ENCODE measurements around the gene ATP13A4. TPM values are rescaled to one million over a fixed set of nuclear protein-coding genes. Genes with fewer than 3 reads are reported as not detected.

ATP13A4 gene
- total and polyA plus RNA-seq, 2 donors (not counting 1 experiment from before 2014, with no cell fraction given), result 1.7 to 6.4 TPM

GRCh38 chr3:193377591-193377990, 177.1 kb downstream of the ATP13A4 start:
- no peak overlapping the region for H3K9ac ChIP-seq (ENCODE audit: low read length)
- ChIA-PET CTCF (no interaction called here), POLR2A (no interaction called here)
- H3K27me3 Mint-ChIP-seq, result peaks cover 45% of the 10 kb centered on the region
- no peaks in the 10 kb centered on the region for H3K27me3 ChIP-seq (replicated peaks in 1 of 4; ENCODE audit: control extremely low read depth in 1 of 4, control insufficient read depth in 3 of 4, insufficient read depth in 4 of 4, low read length in 3 of 4)
- H3K4me2 ChIP-seq (replicated peaks; ENCODE audit: low read depth, low read length, poor library complexity, severe bottlenecking), result no peak overlapping the region
- no peaks in the 10 kb centered on the region for H3K79me2 ChIP-seq (ENCODE audit: control insufficient read depth, insufficient read depth, low read length)
- no peak overlapping the region for H3K27ac Mint-ChIP-seq
- no peaks in the 10 kb centered on the region for H3K9me3 ChIP-seq (ENCODE audit: control extremely low read depth in 1 of 3, control insufficient read depth in 2 of 3, insufficient read depth in 1 of 3, low read length in 2 of 3)
- intact Hi-C loops (cut with micrococcal nuclease), result no loop called here
- H3K4me1 ChIP-seq (ENCODE audit: control insufficient read depth in 2 of 2, insufficient read depth in 2 of 2, low read length in 2 of 2), result no peaks in the 10 kb centered on the region
- TF ChIP-seq EZH2 (IDR thresholded peaks at IDR 0.05; ENCODE audit: borderline replicate concordance, insufficient read depth, low read depth, low read length, poor library complexity, severe bottlenecking), result no peak
- no peak for TF ChIP-seq CTCF (IDR thresholded peaks at IDR 0.05)
- DNase-seq (no peak), ATAC-seq (ENCODE audit: low read depth) (no peak)
- no peak overlapping the region for H2AFZ ChIP-seq (ENCODE audit: insufficient read depth, low read depth, low read length, poor library complexity, severe bottlenecking)
- H4K20me1 ChIP-seq (ENCODE audit: control insufficient read depth, insufficient read depth, low read length, poor library complexity, severe bottlenecking), result no peaks in the 10 kb centered on the region
- H3K4me3 Mint-ChIP-seq, result no peak overlapping the region
- no peak overlapping the region for H3K4me3 ChIP-seq (ENCODE audit: control extremely low read depth in 1 of 5, extremely low read depth in 1 of 5, insufficient read depth in 1 of 5, low read depth in 2 of 5, low read length in 4 of 5)
- no peak overlapping the region for H3K27ac ChIP-seq (ENCODE audit: low read length in 2 of 2)
- H3K4me1 Mint-ChIP-seq, result no peaks in the 10 kb centered on the region
- no peaks in the 10 kb centered on the region for H3K9me3 Mint-ChIP-seq (ENCODE audit: insufficient read depth)
- no peaks in the 10 kb centered on the region for H3K36me3 ChIP-seq (replicated peaks in 1 of 2; ENCODE audit: control extremely low read depth in 1 of 2, control insufficient read depth in 1 of 2, extremely low read depth in 1 of 2, insufficient read depth in 2 of 2, low read length in 1 of 2)
- WGBS (ENCODE audit: insufficient coverage), result no CpG with 5 or more reads among the region's 2 CpGs

- no peaks in the 10 kb centered on the region for H3K79me2 ChIP-seq (ENCODE audit: control insufficient read depth, insufficient read depth, low read length)
- ChIA-PET POLR2A (no interaction called here), CTCF (no interaction called here)
- DNase-seq (no peak), ATAC-seq (ENCODE audit: low read depth) (no peak)
- Mint-ChIP-seq H3K9me3 (ENCODE audit: insufficient read depth) (no peaks in the 10 kb centered on the region), H3K4me3 (no peak overlapping the region), H3K27me3 (peaks cover 37% of the 10 kb centered on the region), H3K4me1 (no peaks in the 10 kb centered on the region), H3K27ac (no peak overlapping the region)
- no peaks in the 10 kb centered on the region for H3K36me3 ChIP-seq (replicated peaks in 1 of 2; ENCODE audit: control extremely low read depth in 1 of 2, control insufficient read depth in 1 of 2, extremely low read depth in 1 of 2, insufficient read depth in 2 of 2, low read length in 1 of 2)
- H3K4me3 ChIP-seq (ENCODE audit: control extremely low read depth in 1 of 5, extremely low read depth in 1 of 5, insufficient read depth in 1 of 5, low read depth in 2 of 5, low read length in 4 of 5), result no peak overlapping the region
- TF ChIP-seq CTCF (IDR thresholded peaks at IDR 0.05) (no peak), EZH2 (IDR thresholded peaks at IDR 0.05; ENCODE audit: borderline replicate concordance, insufficient read depth, low read depth, low read length, poor library complexity, severe bottlenecking) (no peak)
- H2AFZ ChIP-seq (ENCODE audit: insufficient read depth, low read depth, low read length, poor library complexity, severe bottlenecking), result no peak overlapping the region
- H3K4me2 ChIP-seq (replicated peaks; ENCODE audit: low read depth, low read length, poor library complexity, severe bottlenecking), result no peak overlapping the region
- H3K27me3 ChIP-seq (replicated peaks in 1 of 4; ENCODE audit: control extremely low read depth in 1 of 4, control insufficient read depth in 3 of 4, insufficient read depth in 4 of 4, low read length in 3 of 4), result no peaks in the 10 kb centered on the region
- H3K9me3 ChIP-seq (ENCODE audit: control extremely low read depth in 1 of 3, control insufficient read depth in 2 of 3, insufficient read depth in 1 of 3, low read length in 2 of 3), result no peaks in the 10 kb centered on the region
- no peak overlapping the region for H3K27ac ChIP-seq (ENCODE audit: low read length in 2 of 2)
- intact Hi-C loops (cut with micrococcal nuclease), result no loop called here
- H4K20me1 ChIP-seq (ENCODE audit: control insufficient read depth, insufficient read depth, low read length, poor library complexity, severe bottlenecking), result no peaks in the 10 kb centered on the region
- 100% methylated on average over 2 of the region's 8 CpGs for WGBS (ENCODE audit: insufficient coverage)
- H3K4me1 ChIP-seq (ENCODE audit: control insufficient read depth in 2 of 2, insufficient read depth in 2 of 2, low read length in 2 of 2), result no peaks in the 10 kb centered on the region
- H3K9ac ChIP-seq (ENCODE audit: low read length), result no peak overlapping the region
Observed at GRCh38 chr3:193375614-193376013, 179.1 kb downstream of the ATP13A4 start.
